GM12874 (cell line): Measurements from ENCODE around the gene BCAT1.

Source experiments
- CTCF ChIP-seq: IDR thresholded peaks from 2 replicates; pipeline ENCODE4 v1.5.1; 2011; ENCODE audit warnings: low read depth, mild to moderate bottlenecking, control low read depth, low read length, moderate library complexity; ENCODE audit not compliant: insufficient read depth

The BCAT1 gene

GRCh38 chr12:24808651-24809050 lies 140.2 kb downstream of the BCAT1 start:
- TF ChIP-seq CTCF = no peak

GRCh38 chr12:24806386-24806785 lies 142.5 kb downstream of the BCAT1 start:
- no peak for TF ChIP-seq CTCF

- TF ChIP-seq CTCF = no peak
Measured at GRCh38 chr12:24803430-24804245, 145.3 kb downstream of the BCAT1 start.

- no peak for TF ChIP-seq CTCF
Measured at GRCh38 chr12:24798335-24798734, 150.6 kb downstream of the BCAT1 start.

- TF ChIP-seq CTCF = no peak
Measured at GRCh38 chr12:24797901-24798300, 151.0 kb downstream of the BCAT1 start.

- TF ChIP-seq CTCF = no peak
Measured at GRCh38 chr12:24796876-24797275, 152.0 kb downstream of the BCAT1 start.

GRCh38 chr12:24795699-24796347 lies 153.1 kb downstream of the BCAT1 start:
- no peak for TF ChIP-seq CTCF
